NCI-H146 treated with DMSO at 0.1 percent for 48 hours (cell line): ENCODE data around the gene TSPAN5.

Experiments used
- DNase-seq: peaks from one replicate; lab custom pipeline; 2025; ENCODE audit not compliant: unreplicated experiment; lab: John Stamatoyannopoulos, UW

Gene TSPAN5

GRCh38 chr4:98601708-98602107 lies 56.7 kb downstream of the TSPAN5 start:
- no peak for DNase-seq

GRCh38 chr4:98599617-98600205 lies 58.7 kb downstream of the TSPAN5 start:
- no peak for DNase-seq

GRCh38 chr4:98586962-98587354 lies 71.5 kb downstream of the TSPAN5 start:
- DNase-seq = no peak

DNA sequence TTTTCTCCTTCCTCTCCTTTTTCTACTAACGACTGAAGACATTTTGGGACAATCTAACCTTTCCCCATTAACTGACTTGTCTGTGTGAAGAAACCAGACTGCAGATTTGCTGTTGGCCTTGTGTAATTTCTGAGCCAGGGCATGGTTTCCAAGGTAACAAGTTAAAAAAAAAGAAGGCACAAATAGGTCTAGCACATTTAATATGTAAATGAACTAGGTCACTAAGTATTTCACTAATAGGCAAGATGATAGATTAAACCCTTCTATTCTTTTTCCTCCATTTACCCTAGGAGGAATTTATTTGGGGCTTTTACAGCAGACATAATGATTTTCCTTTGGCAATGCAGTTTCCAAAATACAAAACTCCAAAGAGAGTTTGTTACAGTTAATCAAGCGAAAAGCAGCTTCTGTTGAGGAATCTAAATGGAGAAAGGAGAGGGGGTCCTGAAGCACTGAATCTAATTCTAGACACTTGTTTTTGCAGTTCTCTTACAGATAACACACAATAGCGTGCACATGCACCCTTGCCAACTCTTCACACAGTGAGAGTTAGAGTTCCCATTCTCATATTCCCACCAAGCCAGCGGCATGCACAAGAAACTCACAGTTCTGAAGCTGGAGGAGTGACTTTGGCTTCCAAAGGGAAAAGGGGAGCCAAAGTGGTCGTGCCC lies 72.0 kb downstream of the TSPAN5 start:
- no peak for DNase-seq

- DNase-seq = no peak
These were observed 72.8 kb downstream of the TSPAN5 start for GRCh38 chr4:98585596-98585995.

GRCh38 chr4:98584265-98584664 lies 74.1 kb downstream of the TSPAN5 start:
- DNase-seq = no peak

GRCh38 chr4:98583265-98583664 lies 75.1 kb downstream of the TSPAN5 start:
- DNase-seq = no peak

DNA sequence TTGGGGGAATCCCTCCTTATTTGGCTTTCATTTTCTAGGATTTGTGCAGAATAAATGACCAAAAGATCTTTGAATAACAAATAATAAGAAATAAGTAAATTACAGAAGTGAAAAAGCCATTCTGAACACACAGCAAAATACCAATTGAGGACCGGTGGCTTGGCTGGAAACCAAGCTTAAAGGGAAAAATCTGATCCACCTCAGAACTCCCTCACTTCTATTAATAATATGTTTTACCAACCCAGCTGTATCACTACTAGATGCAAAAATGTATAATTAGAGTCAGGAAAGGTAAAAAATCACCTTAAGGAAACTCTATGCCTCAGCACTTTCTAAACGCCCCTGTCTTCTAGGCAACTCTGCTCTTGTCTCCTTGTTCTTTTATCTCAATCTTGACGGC lies 77.3 kb downstream of the TSPAN5 start:
- DNase-seq = no peak

DNA sequence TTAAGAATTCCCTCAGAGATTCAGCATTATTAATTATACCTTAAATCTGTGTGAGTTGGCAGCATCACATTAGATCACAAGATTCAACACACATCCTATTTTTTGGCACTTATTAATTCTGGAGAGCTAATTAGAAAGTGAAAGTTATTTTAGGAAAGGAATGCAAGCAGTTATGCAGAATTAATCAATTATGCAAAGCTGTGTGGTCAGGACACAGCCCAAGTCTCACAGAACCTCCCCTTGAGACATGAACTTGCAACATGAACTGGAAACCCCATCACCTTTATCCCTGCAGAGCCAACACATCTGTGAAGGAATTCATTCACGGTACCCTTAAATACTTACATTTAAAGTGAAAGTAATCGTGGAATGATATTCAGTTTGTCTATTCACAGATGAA lies 80.5 kb downstream of the TSPAN5 start:
- no peak for DNase-seq

DNA sequence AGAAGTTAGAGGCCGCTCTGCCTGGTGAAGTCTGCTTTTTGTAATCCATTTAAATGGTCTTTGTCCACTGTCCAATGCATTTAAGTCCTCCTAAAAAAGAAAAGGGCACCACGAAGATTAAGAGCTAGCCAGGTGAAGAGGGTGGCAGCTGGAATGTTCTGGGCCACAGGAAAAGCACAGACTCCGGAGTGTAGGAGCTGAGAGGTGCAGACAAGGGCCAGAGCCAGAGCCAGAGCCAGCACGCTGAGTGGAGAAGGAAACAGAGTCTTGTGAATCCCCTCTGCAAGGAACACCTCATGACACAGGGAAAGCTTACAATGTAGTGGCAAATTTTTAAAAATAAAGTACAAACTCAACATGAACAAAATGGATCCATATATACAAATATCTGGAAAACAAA lies 83.6 kb downstream of the TSPAN5 start:
- no peak for DNase-seq

DNA sequence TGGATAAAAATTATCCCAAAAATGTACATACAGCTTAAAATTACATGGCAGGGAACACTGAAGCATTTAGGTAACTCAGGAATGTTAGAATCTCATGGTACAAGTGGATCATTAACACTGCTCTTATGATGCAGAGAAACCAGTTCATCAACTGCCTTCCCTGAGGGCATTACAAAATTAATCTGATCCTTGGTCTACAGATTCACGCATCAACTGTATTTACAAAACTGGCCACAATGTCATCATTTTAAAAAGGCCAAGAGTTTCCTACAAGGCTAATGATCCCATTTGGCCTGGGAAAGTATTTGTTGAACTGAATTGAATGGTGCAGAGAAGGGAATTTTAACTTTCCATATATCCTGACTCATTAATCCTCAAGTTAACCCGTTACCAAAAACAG lies 84.6 kb downstream of the TSPAN5 start:
- no peak for DNase-seq

DNA sequence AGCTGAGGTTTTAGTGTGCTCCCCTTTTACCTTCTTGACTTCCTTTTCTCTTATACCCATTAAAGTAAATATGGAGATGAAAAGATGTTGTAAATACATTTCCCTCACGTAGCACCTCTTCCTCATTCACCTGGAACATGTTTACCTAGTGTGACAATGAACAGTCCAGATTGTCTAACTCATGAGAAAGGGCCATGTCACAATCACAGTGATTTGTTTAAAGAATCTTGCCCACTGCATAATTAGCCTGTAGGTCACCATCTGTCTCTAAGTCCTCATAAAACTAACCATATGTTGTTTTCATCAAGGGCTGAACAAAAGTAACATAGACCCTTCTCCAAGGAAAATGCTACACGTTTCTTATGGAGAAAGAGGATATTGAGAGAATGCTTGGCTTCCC lies 85.7 kb downstream of the TSPAN5 start:
- no peak for DNase-seq

DNA sequence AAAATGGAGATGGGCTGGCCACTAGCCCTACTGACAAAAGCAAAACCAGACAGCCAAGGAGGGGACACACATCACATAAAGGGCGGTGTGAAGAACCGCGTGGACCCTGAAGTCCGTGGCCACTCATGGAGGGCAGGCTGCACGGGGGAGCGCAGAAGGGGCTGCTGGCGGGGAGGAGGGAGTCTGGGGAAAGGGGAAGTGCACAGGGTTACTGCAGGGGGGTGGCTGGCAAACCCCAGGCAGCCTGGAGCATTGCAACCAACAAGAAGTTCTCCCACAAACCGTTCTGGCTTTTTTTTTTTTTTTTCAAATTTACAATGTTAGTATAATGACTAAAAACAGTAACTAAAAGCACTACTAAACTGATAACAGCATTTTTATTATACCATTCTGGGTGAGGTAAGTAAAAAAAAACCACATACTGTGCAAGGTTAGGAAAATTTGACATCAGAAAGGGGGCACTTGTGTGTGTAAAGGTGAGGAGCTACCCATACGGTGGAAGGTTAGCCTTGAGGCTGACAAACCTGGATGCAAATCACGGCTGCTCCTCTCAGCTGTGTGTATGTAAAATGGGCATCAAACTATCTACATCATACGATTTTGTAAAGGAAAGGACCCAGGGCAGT lies 87.1 kb downstream of the TSPAN5 start:
- no peak for DNase-seq

DNA sequence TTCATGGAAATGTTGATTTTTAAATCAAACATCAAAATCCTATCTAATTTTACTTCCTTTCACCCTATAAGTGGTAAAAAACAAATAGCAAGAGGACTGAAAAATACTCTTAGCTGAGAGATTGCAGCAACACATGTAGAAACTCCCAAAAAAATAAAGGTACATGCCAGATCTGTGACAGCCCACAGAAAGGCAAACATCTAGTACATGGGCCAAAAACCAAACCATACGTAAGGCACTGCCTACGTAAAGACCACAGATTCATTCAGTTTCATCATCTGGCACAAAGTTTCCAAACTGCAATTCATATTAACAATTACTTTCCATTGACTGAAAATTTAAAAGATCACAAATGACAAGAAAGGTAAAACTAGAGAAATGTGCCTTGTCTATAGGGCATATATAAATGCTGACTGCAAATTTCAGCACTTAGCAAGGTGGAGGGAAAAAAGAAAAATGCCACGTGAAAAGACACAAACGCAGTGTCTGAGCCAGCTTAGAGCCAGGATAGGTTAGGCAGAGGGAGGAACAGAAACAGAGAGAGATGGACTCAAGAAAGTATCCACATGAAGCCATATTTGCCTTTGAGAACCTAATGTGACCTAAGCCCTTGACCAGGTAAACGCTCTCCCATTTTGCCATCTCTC lies 88.1 kb downstream of the TSPAN5 start:
- no peak for DNase-seq

DNA sequence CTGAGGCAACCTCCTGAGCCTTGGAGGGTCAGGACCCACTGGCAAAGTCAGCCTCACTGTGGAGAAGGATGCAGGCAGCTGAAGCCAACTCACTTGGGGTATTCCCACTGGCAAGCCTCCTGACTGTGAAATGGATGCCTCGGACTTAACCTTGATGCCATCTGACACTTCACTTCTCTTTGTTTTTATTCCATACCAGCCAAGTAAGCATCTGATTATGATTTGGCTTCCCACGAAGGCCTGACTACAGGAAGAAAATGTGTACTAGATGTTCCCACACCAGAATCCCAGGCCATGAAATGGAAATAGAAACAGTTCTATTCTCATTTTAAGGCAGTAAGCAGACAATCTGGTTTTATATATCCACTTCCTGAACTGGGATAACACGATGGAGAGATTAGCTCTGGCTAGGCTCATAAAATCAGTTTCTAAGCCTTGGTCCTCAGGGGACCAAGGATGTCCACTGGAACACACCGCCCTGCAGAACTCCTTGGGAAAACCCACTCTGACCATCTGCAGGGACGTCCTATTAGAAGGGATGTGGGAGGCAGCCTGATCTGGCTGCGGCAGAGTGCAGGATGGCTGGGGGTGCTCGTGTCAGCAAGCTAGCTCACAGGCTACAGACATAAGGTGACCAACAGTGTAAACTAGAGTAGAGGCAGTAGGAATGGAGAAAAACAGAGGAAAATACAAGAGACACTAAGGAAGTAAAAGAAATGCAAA lies 89.3 kb downstream of the TSPAN5 start:
- DNase-seq = no peak

DNA sequence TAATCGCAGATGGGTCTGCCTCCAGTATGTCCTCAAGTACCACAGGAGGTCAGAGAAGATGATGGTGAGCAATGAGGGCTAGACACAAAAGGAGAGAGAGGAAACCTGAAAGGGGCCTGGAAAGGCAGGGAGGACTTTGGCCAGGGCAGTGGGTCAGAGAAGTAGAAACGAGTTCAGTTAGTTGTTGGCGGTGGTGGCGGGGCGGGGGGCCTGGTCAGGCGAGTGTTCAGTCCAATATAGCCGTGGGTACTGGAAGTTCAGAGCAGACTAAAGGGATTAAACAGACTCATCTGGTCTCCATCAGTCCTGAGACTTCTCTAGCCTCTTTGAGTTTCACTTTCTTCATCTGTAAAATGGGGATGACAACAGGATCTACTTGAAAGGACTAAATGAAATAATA lies 90.8 kb downstream of the TSPAN5 start:
- DNase-seq = no peak

- no peak for DNase-seq
These were observed 91.9 kb downstream of the TSPAN5 start for GRCh38 chr4:98566361-98567008.

DNA sequence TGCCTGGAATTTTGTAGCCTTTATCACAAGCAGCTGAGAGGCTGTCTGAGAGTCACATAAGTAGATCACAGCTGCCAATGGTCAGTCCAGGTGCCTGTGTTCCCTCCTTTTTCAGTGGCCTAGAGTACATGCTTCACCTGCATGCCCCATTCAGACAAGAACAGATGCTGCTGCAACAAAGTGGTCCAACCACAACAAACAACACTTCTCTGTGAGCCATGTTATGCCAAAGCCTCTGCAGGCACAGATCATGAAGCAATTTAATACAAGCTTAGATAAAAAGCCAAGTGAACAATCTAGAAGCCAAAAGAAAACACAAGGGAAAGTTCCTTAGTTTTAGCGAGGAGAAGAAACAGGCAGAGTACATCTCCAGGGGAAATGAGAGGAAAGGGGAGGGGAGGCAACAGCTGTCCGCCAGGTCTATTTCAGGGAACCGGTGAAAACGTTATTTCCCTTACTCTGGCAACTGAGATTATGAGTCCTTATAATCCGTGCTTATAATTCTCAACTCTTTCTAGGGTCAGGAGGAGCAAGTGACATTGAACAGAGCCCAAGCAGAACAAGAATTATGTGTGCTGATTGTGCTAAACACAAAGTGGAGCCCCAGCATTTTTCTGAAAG lies 92.6 kb downstream of the TSPAN5 start:
- DNase-seq = no peak

DNA sequence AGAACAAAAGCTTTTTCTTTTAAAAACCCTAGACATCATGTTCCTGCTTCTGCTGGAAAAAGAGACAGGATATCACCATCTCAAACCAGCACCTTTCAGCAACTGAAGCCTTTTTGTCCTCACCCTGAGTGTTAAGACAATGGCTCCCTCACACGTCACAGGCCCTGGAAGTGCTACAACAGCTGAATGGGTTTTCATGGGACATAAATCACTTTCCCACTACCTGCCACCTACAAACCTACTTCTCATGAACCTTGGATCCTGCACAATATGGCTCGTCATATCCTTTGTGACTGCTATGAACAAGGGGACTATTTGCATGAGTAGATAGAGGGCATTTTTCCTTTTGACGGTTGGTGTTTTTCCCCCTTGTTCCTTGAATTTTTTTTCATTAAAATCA lies 93.6 kb downstream of the TSPAN5 start:
- DNase-seq = no peak

GRCh38 chr4:98560321-98560720 lies 98.1 kb downstream of the TSPAN5 start:
- DNase-seq = no peak
